ENCODE measurements around the gene CDK17.
"Not testable (repeated sequence)": the region's sequence is repeated elsewhere in the genome, so short reads cannot be mapped to it uniquely, and the experiment has no call there.

The CDK17 gene

DNA sequence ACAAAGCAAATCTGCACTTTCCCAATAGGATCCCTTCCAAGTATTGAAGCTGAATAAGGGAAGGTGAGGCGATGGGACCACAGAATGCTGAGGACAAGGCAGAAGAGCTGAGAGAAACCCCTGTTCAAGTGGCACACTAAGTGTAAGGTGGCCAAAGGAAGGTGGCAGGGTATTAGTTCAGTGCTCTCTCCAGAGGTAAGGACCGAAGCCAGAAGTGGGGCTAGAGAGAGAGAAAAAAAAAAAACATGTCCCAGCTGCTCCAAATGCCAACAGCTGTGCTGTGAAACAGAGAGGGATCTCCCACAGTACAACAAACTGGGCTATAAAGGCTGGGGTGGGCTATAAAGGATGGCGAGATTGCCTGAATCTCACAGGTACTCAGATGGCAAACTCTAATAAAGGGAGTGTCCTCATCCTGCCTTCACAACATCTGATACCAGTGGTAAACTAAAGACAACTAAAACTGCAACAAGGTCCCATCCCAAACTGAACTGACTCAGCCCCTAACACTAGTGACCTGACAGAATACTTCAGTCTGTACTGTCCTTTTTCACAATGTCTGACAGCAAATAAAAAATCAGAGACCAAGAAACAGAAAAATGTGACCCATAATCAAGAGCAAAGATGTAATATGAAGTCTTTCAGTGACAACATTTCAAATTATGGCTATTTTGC is 47.9 kb downstream of the CDK17 start:
- no peak for DNase-seq

DNA sequence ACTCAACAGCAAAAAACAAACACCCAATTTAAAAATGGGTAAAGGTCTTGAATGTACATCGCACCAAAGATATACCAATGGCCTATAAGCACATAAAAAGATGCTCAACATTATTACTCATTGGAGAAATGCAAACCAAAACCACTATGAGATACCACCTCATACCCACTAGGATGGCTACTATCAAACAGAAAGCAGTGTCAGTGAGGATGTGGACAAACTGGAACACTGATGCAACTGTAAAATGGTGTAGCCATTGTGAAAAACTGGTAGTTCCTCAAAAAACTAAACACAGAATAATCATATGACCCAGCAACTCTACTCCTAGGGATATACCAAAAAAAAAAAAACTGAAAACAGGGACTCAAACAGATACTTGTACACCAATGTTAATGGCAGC is 49.3 kb downstream of the CDK17 start:
- no peak for DNase-seq

DNA sequence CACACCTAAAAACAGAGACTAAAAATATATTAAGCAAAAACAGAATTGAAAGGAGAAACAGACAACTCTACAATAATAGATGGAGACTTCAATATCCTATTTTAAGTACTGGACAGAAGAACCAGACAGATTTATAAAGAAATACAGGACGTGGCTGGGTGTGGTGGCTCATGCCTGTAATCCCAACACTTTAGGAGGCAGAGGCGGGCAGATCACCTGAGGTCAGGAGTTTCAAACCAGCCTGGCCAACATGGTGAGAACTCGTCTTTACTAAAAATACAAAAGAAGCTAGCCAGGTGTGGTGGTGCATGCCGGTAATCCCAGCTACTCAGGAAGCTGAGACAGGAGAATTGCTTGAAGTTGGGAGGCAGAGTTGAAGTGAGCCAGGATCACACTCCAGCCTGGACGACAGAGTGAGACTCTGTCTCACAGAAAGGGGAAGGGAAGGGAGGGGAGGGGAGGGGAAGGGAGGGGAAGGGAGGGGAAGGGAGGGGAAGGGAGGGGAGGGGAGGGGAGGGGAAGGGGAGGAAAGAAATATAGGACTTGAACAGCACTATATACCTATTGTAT is 53.0 kb downstream of the CDK17 start:
- DNase-seq = no peak

DNA sequence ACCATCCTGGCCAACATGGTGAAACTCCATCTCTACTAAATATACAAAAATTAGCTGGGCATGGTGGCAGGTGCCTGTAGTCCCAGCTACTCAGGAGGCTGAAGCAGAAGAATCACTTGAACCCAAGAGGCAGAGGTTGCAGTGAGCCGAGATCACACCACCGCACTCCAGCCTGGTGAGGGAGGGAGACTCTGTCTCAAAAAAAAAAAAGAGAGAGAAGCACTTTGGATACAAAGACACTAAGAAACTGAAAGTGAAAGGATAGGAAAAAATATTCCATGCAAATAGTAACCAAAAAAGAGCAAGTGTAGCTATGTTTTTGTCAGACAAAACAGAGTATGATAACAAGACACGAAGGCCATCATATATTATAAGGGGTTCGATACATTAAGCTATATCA is 53.5 kb downstream of the CDK17 start:
- not testable (repeated sequence) for DNase-seq

DNA sequence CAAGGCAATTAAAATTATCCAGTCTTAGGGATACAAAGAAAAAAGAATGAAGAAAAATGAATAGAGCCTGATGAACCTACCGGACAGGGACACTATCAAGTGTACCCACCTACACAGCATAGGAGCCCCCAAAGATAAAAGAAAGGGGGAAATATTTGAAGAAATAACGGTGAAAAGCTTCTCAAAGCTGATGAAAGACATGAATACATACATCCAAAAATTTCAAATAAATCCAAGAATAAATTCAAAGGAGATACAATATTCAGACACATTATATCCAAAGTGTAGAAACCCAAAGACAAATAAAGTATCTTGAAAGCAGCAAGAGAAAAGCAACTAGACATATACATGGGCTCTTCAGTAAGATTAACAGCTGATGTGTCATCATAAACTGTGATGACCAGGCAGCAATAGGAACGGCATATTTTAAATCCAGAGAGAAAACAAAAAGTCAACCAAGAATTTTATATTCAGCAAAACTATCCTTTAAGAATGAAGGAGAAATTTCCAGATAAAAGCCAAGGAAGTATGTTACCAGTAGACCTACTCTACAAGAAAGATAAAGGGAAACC is 56.0 kb downstream of the CDK17 start:
- no peak for DNase-seq

DNA sequence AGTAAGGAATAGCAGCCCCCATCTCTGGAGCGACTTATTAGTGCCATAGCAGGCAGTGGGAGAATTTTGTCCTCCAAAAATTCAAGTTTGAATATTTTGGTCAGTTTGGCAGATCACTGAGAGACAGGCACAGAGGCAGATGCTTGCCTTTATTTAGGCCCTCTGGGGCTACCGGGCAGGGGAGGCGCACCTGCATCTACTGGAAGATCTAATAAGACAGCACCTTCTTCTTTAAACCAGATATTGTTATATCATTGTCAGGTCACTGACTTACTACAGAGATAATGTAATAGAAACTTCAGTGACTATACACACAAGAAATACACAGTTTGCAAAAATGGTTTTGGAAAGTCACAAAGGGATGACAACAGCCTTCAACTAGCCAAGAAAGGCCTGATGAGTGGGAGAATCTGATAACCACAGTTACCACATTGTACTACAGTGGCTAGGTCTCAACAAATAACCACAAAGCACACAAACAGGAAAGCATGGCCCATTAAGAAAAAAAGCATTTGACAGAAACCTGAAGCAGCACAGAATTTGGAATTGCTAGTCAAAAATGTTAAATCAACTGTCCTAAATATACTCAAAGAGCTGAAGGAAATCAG is 56.8 kb downstream of the CDK17 start:
- no peak for DNase-seq

DNA sequence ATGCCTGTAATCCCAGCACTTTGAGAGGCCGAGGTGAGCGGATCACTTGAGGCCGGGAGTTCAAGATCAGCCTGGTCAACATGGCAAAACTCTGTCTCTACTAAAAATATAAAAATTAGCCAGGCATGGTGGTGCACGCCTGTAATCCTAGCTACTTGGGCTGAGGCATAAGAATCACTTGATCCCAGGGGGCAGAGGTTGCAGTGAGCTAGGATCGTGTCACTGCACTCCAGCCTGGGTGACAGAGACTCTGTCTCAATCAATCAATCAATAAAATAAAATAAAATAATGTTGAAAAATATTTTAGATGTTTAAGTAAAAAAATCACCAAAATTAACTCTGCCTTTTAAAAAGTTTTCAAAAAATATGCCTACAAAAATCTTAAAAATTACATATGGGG is 60.6 kb downstream of the CDK17 start:
- DNase-seq = not testable (repeated sequence)

DNA sequence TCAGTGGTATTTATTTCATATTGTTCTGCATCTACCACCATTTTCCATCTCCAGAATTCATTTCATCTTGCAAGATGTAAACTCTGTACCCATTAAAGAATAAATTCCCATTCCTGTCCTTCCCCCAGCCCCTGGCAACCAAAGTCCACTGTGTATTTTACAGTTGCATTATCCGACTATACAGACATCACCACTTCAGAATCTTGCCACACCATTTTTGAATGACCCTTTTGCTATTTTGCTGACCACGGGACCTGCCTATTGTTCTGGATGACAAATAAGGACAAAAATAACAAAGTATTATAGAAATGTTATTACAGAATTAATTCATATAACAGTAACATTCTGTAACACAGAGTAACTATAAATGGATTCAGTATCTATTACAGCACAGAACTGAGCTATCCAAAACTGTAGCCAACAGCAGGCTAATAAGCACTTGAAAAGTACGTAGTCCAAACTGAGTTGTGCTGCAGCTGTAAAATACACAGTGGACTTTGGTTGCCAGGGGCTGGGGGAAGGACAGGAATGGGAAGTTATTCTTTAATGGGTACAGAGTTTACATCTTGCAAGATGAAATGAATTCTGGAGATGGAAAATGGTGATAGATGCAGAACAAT is 61.3 kb downstream of the CDK17 start:
- no peak for DNase-seq

DNA sequence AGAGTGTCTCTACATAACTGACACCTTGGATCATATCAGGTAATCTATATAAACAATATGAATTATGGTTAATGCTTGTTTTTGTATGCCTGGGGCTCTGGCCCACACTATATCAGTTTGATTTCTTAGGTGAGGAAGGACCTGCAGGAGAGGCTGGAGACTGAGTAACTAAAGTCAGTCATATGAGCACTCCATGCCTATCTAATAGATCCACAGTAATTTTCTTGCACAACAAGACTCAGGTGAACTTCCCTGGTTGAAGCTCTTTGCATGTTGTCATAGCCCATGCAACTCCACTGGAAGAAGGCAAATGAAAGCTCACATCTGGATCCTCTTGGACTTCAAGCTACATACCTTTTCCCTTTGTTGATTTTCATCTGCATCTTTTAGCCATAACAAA is 62.3 kb downstream of the CDK17 start:
- DNase-seq = no peak

DNA sequence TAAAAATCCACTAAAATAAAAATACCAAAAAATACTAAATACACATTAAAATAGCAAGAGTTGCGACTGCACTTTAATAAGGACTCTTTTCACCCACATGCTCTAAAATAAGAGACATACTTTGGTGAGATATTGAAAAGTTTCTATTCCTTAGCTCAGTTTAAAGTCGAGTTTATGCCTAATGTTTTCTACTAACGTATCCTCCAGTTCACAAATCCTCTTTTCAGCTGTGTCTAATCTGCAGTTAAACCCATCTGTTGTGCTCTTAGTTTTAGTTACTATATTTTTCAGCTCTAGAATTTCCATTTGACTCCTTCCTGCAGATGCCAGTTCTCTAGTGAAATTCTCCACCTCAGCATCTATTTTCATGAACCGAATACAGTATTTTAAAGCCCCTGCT is 63.8 kb downstream of the CDK17 start:
- DNase-seq = no peak

DNA sequence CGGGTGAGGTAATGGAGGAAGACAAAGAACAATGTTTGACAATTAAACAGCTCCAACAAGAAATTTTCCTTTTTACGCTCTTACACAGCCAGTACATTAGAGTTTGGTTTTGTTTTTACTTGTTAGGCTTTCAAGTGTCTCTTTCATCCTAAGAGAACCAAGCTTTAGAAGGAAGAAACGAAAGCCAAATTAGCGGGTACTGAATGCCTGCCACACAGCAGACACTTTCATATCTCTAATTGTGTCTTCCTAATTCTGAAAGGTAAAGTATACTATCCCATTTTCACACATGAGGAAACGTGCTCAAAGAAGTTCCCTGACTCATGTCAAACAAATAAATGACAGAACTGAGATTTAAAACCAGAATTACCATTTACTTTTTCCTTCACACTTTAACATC is 65.0 kb downstream of the CDK17 start:
- no peak for DNase-seq

DNA sequence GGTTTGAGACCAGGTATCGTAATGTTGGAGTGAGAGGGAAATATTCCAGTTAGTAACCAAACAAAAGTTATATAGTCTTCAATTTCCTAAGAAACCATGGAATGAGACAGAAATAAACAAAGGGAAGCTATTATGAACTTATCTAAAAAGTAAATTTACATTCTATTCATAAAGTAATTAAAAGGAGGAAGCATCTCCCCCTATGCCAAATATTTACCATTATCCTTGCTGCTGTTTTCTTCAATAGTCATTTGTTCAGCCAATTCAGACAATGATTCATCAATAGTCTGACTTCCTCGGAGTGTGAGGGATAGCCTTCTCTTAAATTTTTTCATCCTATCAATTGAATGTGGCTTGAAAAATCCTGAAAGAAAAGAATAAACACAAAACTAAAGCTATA is 65.7 kb downstream of the CDK17 start:
- DNase-seq = peak; percentile 21

DNA sequence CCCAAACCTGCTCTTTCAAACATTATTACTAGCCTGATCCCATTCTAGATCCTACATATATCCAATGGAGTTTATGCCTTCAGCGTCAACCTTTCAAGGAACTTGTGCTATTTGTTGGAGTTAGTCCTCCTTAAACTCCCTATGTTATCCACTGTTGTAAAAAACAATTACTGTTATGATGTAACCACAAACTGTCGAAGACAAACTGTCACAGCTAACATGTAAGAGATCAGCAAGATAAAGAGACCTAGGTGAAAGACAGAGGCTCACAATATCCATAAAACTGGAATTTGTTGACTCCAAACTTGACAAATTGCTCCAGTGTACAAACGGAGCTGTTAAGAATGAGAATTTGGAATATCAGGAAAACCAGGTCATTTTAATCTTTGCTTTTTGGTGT is 70.7 kb downstream of the CDK17 start:
- DNase-seq = no peak

DNA sequence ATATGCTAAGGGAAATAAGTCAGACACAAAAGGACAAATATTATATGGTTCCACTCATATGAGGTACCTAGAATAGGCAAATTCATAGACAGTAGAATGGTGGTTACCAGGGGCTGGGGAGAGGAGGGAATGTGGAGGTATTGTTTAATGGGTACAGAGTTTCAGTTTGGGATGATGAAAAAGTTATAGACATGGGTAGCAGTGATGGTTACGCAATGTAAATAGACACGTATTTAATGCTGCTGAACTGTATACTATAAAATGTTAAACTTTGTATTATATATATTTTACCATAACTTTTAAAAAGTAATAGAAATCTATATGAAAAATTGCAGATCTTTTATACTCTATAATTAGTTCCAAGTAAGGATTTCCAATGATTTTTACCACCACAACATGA is 71.2 kb downstream of the CDK17 start:
- DNase-seq = no peak

DNA sequence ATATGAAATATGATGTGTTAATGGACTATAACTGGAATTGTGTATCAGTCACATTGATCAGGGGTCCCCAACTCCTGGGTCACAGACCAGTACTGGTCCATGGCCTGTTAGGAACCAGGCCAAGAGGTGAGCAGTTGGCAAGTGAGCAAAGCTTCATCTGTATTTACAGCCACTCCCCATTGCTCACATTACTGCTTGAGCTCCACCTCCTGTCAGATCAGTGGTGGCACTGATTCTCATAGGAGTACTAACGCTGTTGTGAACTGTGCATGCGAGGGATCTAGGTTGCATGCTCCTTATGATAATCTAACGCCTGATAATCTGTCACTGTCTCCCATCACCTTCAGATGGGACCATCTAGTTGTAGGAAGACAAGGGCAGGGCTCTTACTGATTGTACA is 72.3 kb downstream of the CDK17 start:
- no peak for DNase-seq

DNA sequence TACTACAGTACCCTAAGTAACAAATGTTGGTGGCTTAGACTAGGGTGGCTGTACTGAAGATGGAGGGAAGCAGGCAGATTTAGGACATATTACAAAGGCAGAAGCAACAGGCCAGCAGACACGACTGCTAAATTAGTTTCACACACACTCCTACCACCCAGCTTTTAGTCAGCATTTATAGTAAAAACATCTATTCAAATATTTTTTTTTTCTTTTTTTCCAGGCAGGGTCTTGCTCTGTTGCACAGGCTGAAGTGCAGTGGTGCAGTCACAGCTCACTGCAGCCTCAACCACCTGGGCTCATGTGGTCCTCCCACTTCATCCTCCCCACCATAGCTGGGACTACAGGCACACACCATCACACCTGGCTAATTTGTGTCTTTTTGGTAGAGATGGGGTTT is 72.9 kb downstream of the CDK17 start:
- DNase-seq = no peak

DNA sequence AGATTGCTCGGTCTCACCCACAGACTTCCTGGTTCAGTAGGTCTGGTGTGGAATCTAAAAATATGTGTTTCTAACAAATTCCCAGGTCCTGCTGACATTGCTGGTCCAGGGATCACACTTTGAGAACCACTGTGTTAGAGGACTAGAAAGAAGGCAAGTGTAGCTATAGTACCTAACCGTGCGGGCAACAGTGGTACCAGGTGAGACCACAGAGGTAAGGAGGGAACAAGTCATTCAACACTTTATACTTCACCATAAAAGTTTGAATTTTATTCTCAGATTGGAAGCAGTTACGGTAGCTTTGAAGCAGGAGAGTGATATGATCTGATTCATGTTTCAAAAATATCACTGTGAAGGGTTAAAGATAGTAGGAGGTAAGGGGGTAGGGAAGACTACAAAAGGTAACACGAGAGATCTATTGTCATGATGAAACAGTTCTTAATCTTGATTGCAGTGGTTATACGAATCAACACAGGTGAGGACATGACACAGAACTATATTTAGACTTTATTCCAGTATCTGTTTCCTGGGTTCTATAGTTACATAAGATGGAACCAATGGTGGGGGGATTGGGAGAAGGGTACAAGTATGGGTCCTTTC is 73.5 kb downstream of the CDK17 start:
- no peak for DNase-seq

DNA sequence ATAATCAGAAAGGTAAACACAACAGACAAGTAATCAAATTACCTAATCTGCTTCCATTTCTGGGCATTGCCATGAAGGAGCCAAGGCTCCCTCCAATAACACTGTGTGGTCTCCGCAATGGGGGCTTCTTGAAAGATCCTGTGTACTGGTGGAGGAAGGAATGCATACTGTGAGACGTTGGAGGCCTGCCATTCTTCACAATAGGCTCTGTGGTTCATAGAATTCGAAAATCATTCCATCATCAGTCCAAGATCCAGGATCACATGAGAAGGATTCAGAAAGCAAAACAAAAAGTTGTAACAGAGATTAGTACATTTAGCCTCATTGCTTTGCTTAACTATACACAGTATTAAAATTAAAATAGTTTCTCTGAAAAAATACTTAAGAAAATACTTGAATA is 76.3 kb downstream of the CDK17 start:
- DNase-seq = no peak

DNA sequence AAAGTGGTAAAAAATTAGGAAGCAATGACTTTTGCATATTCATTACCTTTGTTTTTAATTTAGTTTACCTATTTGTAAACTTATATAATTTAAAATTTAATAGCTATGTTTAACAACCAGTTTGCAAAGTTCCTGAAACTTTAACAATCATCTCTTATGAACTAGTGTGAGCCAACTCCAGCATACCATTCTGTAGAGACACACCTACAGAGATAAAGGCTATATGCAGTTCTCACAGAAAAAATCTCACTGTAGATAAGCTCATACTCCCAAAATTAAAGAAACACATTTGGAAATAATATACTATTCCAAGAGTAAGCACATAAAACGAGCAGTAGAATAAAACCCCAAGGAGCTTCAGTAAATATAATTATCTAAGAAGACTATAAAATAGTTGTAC is 77.5 kb downstream of the CDK17 start:
- DNase-seq = no peak

DNA sequence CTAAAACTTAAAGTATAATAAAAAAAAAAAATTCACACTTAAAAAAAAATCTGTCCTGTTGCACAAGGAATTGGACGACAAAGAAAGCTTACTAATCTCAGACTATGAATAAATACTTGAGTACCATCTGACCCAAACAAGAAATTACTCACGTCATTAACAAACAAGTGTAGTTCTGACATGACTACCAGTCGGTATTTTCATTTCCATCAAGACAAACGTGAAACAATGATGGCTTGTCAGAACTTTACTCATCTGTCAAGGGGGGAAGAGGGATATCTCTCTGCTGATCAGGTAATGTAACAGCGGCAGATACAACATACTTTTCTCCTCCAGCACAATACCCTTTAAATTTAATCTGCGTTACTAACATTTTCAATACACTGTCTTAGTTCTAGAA is 78.3 kb downstream of the CDK17 start:
- DNase-seq = no peak

DNA sequence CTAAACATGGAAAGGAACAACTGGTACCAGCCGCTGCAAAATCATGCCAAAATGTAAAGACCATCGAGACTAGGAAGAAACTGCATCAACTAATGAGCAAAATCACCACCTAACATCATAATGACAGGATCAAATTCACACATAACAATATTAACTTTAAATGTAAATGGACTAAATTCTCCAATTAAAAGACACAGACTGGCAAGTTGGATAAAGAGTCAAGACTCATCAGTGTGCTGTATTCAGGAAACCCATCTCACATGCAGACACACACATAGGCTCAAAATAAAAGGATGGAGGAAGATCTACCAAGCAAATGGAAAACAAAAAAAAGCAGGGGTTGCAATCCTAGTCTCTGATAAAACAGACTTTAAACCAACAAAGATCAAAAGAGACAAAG is 82.4 kb downstream of the CDK17 start:
- DNase-seq = not testable (repeated sequence)

DNA sequence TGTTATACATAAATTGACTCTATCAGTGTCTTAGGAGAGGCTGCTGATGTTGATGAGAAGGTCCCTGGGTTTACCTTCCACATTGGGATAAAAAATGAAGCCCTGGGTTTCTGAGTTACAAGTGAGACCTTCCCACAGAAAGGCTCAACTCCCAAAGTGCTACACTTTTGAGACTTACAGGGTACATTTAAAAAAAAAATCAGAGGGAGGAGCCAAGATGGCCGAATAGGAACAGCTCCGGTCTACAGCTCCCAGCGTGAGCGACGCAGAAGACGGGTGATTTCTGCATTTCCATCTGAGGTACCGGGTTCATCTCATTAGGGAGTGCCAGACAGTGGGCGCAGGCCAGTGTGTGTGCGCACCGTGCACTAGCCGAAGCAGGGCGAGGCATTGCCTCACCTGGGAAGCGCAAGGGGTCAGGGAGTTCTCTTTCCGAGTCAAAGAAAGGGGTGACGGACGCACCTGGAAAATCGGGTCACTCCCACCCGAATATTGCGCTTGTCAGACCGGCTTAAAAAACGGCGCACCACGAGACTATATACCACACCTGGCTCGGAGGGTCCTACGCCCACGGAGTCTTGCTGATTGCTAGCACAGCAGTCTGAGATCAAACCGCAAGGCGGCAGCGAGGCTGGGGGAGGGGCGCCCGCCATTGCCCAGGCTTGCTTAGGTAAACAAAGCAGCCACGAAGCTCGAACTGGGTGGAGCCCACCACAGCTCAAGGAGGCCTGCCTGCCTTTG is 84.3 kb downstream of the CDK17 start:
- peak; percentile 46 for DNase-seq

DNA sequence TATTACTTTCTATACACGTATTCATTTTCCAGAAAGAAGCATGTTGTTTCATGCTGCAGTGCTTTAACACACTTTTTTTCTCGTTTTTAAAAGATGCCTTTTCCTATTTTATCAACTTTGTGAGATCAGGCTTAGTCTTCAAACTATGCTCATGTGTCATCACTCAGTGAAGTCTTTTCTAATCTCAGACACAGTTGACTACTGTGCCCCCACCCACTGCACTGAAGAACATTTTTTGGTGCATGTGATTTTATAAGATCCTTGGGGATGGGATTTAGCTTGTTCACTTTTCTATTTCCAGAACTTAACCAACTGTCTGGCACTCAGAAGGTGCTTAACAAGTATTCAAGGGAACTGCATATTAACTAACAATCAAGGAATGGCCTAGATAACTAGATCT is 85.5 kb downstream of the CDK17 start:
- no peak for DNase-seq

Measured in NCI-H146 (cell line).